Activated CD8-positive, alpha-beta T cell treated with anti-CD3 and anti-CD28 coated beads, Interleukin-2, amount 10 ng/mL, durations not matched to agents 7 days and 5 days (primary cell): ENCODE data around the gene FBXO38. TPM values are rescaled to one million over a fixed set of nuclear protein-coding genes. Genes with fewer than 3 reads are reported as not detected.

ENCODE experiments used
- total RNA-seq, 2 experiments: library from RNA; stranded (reverse); gene quantifications; one replicate each; pipeline ENCODE4 v1.2.3, GENCODE V29; 2021

The FBXO38 gene
- total RNA-seq, 2 experiments from 2014 or later, result 37.4 to 47.6 TPM

Other genes with a start within 250 kb of the FBXO38 start
- not detected for gene SPINK14, start 215.4 kb upstream of the FBXO38 start, total RNA-seq
- gene SPINK6, start 180.9 kb upstream of the FBXO38 start, total RNA-seq, result not detected
- gene MARCOL, start 145.4 kb upstream of the FBXO38 start, total RNA-seq, result not detected
- not detected for gene SPINK13, start 115.2 kb upstream of the FBXO38 start, total RNA-seq
- gene SPINK7, start 71.5 kb upstream of the FBXO38 start, total RNA-seq, result not detected
- not detected for gene SPINK9, start 48.4 kb upstream of the FBXO38 start, total RNA-seq